ENCODE measurements around the gene SLC8A2.
A peak's percentile ranks its signal among the peaks of the same experiment; 100 is the strongest.

SLC8A2 gene, protein sequence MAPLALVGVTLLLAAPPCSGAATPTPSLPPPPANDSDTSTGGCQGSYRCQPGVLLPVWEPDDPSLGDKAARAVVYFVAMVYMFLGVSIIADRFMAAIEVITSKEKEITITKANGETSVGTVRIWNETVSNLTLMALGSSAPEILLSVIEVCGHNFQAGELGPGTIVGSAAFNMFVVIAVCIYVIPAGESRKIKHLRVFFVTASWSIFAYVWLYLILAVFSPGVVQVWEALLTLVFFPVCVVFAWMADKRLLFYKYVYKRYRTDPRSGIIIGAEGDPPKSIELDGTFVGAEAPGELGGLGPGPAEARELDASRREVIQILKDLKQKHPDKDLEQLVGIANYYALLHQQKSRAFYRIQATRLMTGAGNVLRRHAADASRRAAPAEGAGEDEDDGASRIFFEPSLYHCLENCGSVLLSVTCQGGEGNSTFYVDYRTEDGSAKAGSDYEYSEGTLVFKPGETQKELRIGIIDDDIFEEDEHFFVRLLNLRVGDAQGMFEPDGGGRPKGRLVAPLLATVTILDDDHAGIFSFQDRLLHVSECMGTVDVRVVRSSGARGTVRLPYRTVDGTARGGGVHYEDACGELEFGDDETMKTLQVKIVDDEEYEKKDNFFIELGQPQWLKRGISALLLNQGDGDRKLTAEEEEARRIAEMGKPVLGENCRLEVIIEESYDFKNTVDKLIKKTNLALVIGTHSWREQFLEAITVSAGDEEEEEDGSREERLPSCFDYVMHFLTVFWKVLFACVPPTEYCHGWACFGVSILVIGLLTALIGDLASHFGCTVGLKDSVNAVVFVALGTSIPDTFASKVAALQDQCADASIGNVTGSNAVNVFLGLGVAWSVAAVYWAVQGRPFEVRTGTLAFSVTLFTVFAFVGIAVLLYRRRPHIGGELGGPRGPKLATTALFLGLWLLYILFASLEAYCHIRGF

GRCh38 chr19:47471733-47472457 lies at the start of gene SLC8A2:
TSS of gene SLC8A2 (minus strand) at chr19:47471893. CDS start at chr19:47466403, 5,490 bp downstream.
- no peaks in the 10 kb centered on the region for H3K9me3 ChIP-seq (ENCODE audit: severe bottlenecking)
- peak within 1 kb of the TSS; percentile 83 for H3K27ac ChIP-seq
- H3K36me3 ChIP-seq, result peaks cover 7% of the 10 kb centered on the region
- TF ChIP-seq CTCF (IDR thresholded peaks at IDR 0.05; ENCODE audit: low read depth, low read length), result no peak
- H3K4me3 ChIP-seq (ENCODE audit: low read depth, low read length), result peak within 1 kb of the TSS; percentile 86
- H3K27me3 ChIP-seq (ENCODE audit: insufficient read depth, low read depth, severe bottlenecking), result no peaks in the 10 kb centered on the region
- peak; percentile 93 for DNase-seq

GRCh38 chr19:47520839-47521238 lies 49.1 kb upstream of the SLC8A2 start:
- no peak for TF ChIP-seq CTCF (IDR thresholded peaks at IDR 0.05; ENCODE audit: low read depth, low read length)
- H3K27ac ChIP-seq, result no peak overlapping the region
- no peak overlapping the region for H3K4me3 ChIP-seq (ENCODE audit: low read depth, low read length)
- no peaks in the 10 kb centered on the region for H3K9me3 ChIP-seq (ENCODE audit: severe bottlenecking)
- no peak for DNase-seq
- no peaks in the 10 kb centered on the region for H3K27me3 ChIP-seq (ENCODE audit: insufficient read depth, low read depth, severe bottlenecking)
- H3K36me3 ChIP-seq, result no peaks in the 10 kb centered on the region

DNA sequence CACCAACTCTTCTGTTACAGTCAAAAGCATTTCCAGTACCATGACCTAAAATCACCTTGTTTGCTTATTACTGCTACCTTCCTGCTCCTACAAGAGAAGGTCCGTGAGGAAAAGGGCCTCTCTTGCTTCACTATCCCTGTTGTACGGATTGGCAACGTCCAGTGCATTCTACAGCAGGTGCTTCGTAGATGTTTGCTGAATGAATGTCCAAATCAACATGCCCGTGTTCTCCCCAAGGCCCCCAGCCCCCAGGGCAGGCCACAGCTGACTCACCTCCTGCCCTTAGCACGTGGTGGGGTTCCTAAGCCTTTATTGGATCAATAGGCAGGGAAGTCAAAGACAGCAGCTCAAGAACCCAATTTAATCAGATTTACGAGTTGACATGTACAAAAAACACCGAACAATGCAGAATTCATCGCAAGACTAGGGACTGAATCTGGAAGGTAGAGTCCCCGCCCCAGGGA lies 48.7 kb upstream of the SLC8A2 start:
- Histone ChIP-seq H3K9me3 (ENCODE audit: severe bottlenecking) (no peaks in the 10 kb centered on the region), H3K27me3 (ENCODE audit: insufficient read depth, low read depth, severe bottlenecking) (no peaks in the 10 kb centered on the region), H3K4me3 (ENCODE audit: low read depth, low read length) (no peak overlapping the region), H3K27ac (no peak overlapping the region), H3K36me3 (no peaks in the 10 kb centered on the region)
- DNase-seq, result no peak
- no peak for TF ChIP-seq CTCF (IDR thresholded peaks at IDR 0.05; ENCODE audit: low read depth, low read length)

DNA sequence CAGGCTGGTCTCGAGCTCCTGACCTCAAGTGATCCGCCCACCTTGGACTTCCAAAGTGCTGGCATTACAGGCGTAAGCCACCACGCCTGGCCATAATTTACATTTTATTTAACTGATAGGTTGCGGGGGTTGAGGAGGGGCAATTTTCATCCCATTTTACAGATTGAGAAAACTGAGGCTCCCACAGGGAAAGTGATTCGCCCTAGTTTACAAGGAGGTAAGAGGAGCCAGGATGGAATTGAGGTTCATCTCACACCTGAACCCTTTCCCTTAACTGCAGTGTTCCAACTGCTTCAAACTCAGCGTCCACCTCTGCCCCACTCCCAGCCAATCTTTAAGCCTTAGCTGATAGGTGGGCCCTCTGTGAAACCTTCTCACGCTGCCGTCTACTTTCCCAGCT lies 47.2 kb upstream of the SLC8A2 start:
- H3K27ac ChIP-seq, result no peak overlapping the region
- H3K9me3 ChIP-seq (ENCODE audit: severe bottlenecking), result no peaks in the 10 kb centered on the region
- DNase-seq, result no peak
- H3K27me3 ChIP-seq (ENCODE audit: insufficient read depth, low read depth, severe bottlenecking), result no peaks in the 10 kb centered on the region
- peaks cover 3% of the 10 kb centered on the region; the same call in 1 of the 2 replicates for H3K36me3 ChIP-seq
- TF ChIP-seq CTCF (IDR thresholded peaks at IDR 0.05; ENCODE audit: low read depth, low read length), result no peak
- H3K4me3 ChIP-seq (ENCODE audit: low read depth, low read length), result no peak overlapping the region

GRCh38 chr19:47518139-47518538 lies 46.4 kb upstream of the SLC8A2 start:
- DNase-seq, result no peak
- H3K36me3 ChIP-seq, result peaks cover 7% of the 10 kb centered on the region; the same call in 1 of the 2 replicates
- no peak overlapping the region for H3K27ac ChIP-seq
- H3K27me3 ChIP-seq (ENCODE audit: insufficient read depth, low read depth, severe bottlenecking), result no peaks in the 10 kb centered on the region
- no peak overlapping the region for H3K4me3 ChIP-seq (ENCODE audit: low read depth, low read length)
- no peaks in the 10 kb centered on the region for H3K9me3 ChIP-seq (ENCODE audit: severe bottlenecking)
- no peak for TF ChIP-seq CTCF (IDR thresholded peaks at IDR 0.05; ENCODE audit: low read depth, low read length)

Data from WERI-Rb-1 (cell line).